Effector CD8-positive, alpha-beta T cell (primary cell): Measurements from ENCODE around the gene DCHS2.

Source experiments
- DNase-seq: peaks from one replicate; lab custom pipeline; 2025; lab: John Stamatoyannopoulos, UW

The DCHS2 gene

DNA sequence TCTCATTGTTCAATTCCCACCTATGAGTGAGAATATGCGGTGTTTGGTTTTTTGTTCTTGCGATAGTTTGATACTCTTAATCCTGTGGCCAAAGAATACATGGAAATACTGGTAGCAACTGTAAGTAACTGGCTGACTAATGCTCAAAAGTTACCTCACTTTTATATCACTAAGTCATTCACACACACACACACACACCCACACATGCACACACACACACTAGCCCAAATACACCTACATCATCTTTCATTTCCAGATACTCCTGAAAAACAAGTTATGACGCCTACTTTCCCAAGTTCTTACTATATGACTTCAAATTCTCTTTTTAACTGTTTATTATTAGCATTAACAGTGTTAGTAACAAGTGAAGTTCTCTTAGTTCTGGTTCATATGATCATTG lies 101.3 kb downstream of the DCHS2 start:
- DNase-seq: no peak

DNA sequence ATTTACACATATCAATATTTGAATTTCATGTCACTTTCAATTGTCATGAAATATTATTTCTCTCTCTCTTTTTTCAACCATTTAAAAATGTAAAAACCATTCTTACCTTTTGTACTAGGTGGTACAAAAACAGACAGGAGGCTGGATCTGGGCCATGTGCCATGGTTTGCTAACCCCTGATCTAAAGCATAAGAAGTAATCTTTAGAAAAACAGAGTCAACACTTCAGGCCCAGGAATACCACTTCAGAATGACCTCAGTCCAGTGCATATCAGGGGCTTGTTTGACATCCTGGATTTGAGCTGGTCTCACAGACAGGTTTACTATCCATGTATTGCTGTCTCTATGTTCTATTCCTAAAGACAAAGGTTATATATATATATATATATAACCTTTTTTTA lies 102.5 kb downstream of the DCHS2 start:
- DNase-seq: no peak

- DNase-seq: no peak
Observed at GRCh38 chr4:154384012-154384411, 107.6 kb downstream of the DCHS2 start.

DNA sequence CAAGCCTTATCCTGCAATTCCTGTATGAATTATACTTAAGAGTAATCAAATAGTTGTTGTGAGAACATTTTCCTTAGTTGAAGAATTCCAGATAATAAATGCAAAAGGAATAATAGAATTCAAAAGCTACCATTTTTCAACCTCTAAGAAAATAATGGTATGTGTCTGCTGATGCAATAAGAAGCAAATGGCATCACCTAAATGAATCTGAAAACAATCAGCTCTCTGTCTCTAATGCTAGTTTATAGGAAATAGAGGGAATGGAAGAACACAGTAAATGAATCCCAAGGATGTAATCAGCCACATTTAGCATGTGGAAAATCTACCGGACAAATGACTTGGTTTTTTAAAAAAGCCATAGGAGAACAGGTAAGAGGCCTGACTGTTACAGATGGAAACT lies 115.1 kb downstream of the DCHS2 start:
- DNase-seq: no peak

DNA sequence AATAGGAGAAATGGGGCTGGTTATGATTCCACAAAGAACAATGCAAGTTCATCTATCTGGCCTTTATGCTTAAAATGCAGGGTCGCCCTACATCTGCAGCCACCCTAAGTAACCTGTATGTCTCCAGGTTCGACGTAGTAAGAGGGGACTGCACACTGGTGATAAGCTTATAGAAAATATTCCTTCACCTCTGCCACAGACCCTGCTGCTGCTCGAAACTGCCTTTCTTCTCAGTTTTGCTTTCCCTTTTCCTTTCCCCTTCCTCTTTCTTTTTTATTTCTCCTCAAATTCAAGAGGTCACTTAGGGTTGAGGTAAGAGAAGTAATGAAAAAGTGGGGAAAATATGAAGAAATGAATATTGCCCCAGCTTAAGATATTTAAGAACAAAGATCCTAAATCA lies 123.5 kb downstream of the DCHS2 start:
- no peak for DNase-seq

- no peak for DNase-seq
Observed at GRCh38 chr4:154367659-154368058, 123.9 kb downstream of the DCHS2 start.

GRCh38 chr4:154366956-154367355 lies 124.6 kb downstream of the DCHS2 start:
- DNase-seq: no peak

GRCh38 chr4:154364066-154364845 lies 127.3 kb downstream of the DCHS2 start:
- no peak for DNase-seq

- no peak for DNase-seq
Observed at GRCh38 chr4:154361450-154361849, 130.1 kb downstream of the DCHS2 start.

GRCh38 chr4:154360491-154360890 lies 131.1 kb downstream of the DCHS2 start:
- DNase-seq: no peak

DNA sequence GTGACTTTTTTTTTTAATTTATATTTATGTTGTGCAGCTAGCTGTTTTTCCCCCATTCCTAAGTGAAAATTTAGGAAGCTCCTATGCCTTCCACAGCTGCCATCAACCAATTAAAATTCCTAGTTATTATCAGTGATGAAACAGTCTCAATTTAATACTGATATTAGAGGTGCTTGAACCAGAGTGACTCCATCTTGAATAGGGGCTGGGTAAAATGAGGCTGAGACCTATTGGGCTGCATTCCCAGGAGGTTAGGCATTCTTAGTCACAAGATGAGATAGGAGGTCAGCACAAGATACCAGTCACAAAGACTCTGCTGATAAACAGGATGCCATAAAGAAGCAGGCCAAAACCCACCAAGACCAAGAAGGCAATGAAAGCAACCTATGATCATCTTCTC lies 136.7 kb downstream of the DCHS2 start:
- DNase-seq: no peak

DNA sequence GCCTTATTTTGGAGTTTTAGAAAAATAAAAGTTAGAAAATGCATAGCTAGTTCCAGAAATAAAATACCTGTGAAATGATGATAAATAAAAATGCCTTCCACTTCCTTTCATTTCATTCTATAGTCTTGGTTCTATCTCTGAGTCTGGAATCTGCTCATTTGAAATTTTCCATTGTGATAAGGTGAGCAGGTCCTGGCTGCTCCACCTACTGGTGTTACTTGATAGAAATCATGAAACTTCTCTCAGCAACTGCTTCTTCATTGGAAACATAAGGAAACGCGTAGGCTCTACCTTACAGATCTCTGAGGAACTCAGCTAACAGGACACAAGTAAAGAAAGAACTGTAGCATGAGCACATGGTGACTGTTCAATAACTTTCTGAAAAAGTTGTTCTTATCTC lies 141.8 kb downstream of the DCHS2 start:
- DNase-seq: no peak

DNA sequence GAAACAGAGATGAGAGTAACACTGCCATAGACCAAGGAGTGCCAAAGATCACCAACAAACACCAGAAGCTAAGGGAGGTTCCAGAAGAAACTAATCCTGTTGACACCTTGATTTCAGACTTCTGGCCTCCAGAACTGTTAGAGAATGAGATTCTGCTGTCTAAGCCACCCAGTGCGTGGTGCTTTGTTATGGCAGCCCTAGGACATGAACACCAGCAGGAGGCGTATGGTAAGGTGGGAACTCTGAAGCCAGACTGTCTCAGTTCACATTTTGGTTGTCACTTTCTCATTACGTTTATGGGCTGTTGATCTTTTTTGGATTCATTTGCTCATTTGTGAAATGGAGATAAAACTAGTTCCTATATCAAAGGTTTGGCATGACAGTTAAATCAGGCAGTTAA lies 142.9 kb downstream of the DCHS2 start:
- DNase-seq: no peak

DNA sequence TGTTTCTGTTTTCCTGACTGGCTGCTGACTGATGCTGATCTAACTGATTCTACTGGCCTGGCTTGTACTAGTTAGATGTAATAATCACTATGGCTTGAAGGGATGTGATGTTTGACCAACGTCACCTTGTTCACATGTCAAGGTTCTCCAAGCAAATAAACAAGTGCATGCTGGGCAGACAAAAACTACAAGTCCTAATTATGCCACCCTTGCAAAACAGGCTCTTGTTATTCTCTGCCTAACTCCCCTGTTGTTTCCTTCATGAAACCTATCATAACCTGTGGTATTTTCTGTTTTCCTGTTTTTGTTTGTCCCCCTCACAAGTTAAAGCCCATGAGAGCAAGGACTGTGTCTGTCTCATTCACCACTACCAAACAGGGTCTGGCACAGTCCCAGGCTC lies 146.2 kb downstream of the DCHS2 start:
- DNase-seq: no peak

DNA sequence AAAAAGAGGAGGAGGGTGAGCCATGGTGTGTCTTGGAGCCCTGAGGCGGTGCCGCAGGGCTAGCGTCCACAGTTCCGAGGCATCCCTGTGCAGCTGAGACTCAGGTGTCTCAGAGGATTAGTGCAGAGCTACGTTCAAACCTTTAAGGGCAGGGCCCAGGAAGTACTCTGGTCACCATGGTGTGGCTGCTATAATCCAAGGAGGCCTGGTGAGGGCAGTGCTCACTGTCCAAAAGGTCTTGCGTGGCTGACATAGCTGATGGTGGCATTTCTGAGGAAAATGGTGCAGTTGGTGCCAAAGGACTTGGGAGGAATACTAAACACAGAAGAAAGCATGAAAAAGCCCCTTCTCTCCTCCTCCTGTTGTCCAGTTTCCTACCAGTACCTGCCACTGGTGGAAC lies 146.9 kb downstream of the DCHS2 start:
- DNase-seq: no peak

DNA sequence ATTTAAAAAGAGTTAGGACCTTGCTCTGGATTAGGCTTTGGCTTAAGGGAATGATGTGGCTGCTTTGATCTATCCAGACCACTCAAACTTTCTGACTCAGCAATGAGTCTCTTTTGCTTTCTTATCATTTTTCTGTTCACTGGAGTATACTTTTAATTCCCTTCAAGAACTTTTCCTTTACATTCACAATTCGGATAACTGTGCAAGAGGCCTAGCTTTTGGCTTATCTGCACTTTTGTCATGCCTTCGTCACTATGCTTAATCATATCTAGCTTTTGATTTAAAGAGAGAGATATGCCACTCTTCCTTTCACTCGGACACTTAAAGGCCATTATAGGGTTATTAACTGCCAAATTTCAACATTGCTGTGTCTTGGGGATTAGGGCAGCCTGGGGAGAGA lies 147.9 kb downstream of the DCHS2 start:
- DNase-seq: no peak

- DNase-seq: no peak
Observed at GRCh38 chr4:154341448-154341847, 150.2 kb downstream of the DCHS2 start.

- DNase-seq: no peak
Observed at GRCh38 chr4:154335588-154335987, 156.0 kb downstream of the DCHS2 start.

GRCh38 chr4:154332681-154333421 lies 158.7 kb downstream of the DCHS2 start:
- DNase-seq: peak; percentile 14

DNA sequence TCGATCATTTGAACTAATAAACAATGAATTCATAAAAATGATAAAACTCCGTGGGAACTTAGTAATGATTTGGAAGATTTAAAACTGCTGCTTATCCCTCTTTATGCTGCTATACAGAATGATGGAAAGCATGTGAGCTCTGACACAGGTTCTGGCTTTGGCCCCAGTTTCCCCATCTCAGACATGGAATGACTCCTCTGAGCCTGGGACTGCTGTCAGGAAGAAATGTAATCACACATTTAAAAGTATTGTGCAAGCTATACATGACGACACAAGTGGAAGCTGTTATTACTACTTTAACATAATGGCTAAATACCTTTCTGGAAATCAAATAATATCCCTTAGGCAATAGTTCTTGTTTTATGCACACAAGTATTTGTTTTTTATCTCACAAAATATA lies 161.7 kb downstream of the DCHS2 start:
- no peak for DNase-seq

- DNase-seq: no peak
Observed at GRCh38 chr4:154329268-154329868, 162.2 kb downstream of the DCHS2 start.

GRCh38 chr4:154328030-154328429 lies 163.6 kb downstream of the DCHS2 start:
- no peak for DNase-seq

DNA sequence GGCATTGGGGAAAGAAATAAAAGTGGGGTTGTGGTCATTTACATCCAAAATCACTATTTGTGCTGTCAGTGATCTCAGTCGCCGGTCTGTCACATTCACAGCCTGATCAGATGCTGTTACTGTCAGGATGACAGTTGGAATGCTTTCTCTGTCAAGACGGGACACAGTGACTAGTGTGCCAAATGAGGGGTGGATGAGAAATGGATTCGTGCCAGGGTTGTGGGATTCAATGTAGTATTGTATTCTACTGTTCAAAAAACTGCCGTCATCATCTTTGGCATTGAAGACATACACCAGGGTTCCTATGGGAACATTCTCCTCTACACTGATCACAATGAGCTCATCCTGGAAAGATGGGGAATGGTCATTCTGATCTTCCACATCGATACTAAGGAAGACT lies 171.1 kb downstream of the DCHS2 start:
- no peak for DNase-seq
